Measurements from ENCODE around the gene HDAC10. TPM values are rescaled to one million over a fixed set of nuclear protein-coding genes. Genes with fewer than 3 reads are reported as not detected.

The HDAC10 gene, protein sequence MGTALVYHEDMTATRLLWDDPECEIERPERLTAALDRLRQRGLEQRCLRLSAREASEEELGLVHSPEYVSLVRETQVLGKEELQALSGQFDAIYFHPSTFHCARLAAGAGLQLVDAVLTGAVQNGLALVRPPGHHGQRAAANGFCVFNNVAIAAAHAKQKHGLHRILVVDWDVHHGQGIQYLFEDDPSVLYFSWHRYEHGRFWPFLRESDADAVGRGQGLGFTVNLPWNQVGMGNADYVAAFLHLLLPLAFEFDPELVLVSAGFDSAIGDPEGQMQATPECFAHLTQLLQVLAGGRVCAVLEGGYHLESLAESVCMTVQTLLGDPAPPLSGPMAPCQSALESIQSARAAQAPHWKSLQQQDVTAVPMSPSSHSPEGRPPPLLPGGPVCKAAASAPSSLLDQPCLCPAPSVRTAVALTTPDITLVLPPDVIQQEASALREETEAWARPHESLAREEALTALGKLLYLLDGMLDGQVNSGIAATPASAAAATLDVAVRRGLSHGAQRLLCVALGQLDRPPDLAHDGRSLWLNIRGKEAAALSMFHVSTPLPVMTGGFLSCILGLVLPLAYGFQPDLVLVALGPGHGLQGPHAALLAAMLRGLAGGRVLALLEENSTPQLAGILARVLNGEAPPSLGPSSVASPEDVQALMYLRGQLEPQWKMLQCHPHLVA
- total RNA-seq, result 13.6 TPM
- long read RNA-seq, partial matches to known transcripts, result 3 of 24 reads
- long read RNA-seq, other reads (novel, unspliced or antisense), result 18 of 24 reads

DNA sequence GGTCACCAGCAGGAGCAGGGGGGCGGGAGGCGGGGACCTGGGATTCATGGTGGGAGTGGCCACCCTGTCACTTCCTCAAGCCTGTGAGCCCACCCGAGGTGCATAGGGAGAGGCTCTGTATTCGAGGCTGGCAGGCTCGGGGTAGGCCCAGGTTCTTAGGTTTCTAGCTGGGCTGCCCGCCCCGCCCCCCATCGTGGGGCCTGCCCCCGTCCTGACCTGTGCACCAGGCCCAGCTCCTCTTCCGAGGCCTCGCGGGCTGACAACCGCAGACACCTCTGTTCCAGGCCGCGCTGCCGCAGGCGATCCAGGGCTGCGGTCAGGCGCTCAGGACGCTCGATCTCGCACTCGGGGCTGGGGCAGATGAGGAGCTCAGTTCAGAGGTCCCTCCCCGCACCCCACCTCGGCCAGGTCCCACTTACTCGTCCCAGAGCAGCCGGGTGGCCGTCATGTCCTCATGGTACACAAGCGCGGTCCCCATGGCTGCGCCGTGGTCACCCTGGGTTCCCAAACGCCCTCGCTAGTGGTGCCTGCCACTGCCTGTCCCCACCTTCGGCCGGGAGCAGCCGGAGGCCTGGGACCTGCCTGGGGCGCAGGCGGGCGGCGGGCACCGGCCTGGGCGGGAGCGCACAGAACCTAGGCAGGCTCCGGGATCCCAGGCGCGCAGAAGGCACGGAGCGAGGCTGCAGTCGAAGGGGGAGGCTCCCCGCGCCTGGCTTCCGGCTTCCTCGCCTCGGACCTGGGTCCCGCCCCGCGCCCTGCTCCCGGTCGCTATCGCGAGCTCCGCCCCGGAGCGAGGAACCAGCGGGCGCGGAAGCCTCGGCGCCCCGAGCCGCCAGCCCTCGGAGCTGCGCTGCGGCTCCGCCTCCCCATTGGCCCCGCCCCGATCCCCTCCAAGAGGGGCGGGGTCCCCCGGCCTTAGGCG lies at the start of gene HDAC10:
HDAC10 (minus strand) TSS at position 711 of the 922 bp plus-strand sequence; CDS start at position 478, 233 bp downstream.
- peaks cover 17% of the 10 kb centered on the region for H3K36me3 ChIP-seq
- H3K27me3 ChIP-seq (ENCODE audit: low read depth), result no peaks in the 10 kb centered on the region
- H3K4me3 ChIP-seq, result peak within 1 kb of the TSS; percentile 89
- H3K9me3 ChIP-seq (replicated peaks), result no peaks in the 10 kb centered on the region
- H3K4me1 ChIP-seq, result peaks cover 42% of the 10 kb centered on the region
- intact Hi-C loops (cut with micrococcal nuclease), result no loop called here
- TF ChIP-seq, protein P1, sequence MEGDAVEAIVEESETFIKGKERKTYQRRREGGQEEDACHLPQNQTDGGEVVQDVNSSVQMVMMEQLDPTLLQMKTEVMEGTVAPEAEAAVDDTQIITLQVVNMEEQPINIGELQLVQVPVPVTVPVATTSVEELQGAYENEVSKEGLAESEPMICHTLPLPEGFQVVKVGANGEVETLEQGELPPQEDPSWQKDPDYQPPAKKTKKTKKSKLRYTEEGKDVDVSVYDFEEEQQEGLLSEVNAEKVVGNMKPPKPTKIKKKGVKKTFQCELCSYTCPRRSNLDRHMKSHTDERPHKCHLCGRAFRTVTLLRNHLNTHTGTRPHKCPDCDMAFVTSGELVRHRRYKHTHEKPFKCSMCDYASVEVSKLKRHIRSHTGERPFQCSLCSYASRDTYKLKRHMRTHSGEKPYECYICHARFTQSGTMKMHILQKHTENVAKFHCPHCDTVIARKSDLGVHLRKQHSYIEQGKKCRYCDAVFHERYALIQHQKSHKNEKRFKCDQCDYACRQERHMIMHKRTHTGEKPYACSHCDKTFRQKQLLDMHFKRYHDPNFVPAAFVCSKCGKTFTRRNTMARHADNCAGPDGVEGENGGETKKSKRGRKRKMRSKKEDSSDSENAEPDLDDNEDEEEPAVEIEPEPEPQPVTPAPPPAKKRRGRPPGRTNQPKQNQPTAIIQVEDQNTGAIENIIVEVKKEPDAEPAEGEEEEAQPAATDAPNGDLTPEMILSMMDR (IDR thresholded peaks at IDR 0.05; ENCODE audit: borderline replicate concordance), result no peak
- peak; percentile 84 for DNase-seq
- peak within 1 kb of the TSS; percentile 85 for H3K27ac ChIP-seq (replicated peaks)

DNA sequence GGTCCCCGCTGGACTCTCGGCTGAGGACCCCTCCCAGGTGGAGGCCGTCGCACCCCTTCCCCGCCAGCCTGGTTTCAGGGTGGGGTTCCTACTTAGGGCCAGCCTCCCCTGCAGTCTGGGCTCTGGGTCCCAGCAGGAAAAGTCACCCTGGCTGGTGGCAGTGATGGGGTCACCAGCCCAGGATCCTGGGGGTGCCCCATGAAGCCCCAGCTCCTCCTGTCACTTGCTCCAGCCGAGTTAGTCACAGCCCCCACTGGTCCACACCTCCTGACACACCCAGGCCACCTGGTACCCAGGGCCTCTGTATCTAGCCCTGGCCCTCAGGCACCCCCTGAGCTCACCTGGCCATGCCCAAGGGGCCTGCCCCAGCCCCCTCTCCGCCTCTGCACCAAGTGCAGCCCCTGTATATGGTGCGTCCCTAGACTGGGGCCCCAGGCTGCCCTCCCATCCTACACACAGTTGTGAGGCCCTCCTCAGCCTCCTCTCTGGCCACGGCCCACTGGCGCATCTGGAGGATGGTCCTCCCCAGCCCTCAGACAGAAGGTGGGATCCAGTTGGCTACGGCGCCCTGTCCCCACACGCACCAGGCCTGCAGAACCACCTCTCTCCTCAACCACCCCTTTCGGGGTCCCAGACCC lies 49.7 kb upstream of the HDAC10 start:
- H3K4me1 ChIP-seq, result peaks cover 100% of the 10 kb centered on the region
- no peaks in the 10 kb centered on the region for H3K36me3 ChIP-seq
- H3K27me3 ChIP-seq (ENCODE audit: low read depth), result no peaks in the 10 kb centered on the region
- DNase-seq, result no peak
- peak overlapping the region; percentile 60 for H3K4me3 ChIP-seq
- TF ChIP-seq, protein P1 (IDR thresholded peaks at IDR 0.05; ENCODE audit: borderline replicate concordance), result no peak
- intact Hi-C loops (cut with micrococcal nuclease), result no loop called here
- no peaks in the 10 kb centered on the region for H3K9me3 ChIP-seq (replicated peaks)
- peak overlapping the region; percentile 95 for H3K27ac ChIP-seq (replicated peaks)

DNA sequence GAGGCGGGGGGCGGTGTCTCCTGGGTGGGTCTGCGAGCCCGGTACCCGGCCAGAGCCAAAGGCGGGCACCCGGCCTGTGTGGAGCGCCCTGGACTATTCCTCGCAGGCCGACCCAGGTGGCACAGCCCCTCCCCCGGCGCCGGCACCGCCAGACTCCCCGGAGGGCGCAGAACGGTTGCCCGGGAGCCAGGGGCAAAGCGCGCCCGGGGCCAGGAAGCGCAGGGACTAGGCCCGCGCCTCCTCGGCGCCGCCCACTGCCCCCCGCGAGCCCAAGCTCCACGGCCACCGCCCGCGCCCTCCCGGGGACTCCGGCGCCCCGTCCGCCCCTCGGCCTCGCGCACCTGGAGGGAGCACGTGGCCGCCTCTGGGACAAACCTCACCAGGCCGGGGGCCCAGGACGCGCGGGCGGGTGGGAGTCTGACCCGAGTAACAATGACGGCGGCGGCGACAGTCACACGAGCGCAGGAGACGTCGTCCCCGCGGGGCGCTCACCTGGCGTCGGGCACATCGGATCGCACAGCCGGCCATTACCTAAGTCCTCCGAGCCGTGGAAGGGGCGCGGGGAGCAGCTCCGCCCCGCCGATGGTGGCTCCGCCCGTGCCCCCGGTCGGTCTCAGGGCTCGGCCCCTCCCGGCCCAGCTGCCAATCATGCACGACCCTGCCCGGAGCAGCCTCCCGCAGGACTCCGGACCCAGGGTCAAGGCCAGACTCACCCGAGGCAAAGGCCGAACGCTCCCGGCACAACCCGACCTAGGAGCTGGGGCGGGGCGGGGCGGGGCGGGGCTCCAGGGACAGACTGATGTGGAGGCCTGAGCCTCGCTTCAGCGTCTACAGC lies 48.9 kb upstream of the HDAC10 start:
- Histone ChIP-seq H3K4me1 (peaks cover 99% of the 10 kb centered on the region), H3K27ac (replicated peaks) (peak overlapping the region; percentile 95), H3K4me3 (peak overlapping the region; percentile 60), H3K27me3 (ENCODE audit: low read depth) (no peaks in the 10 kb centered on the region), H3K36me3 (no peaks in the 10 kb centered on the region), H3K9me3 (replicated peaks) (no peaks in the 10 kb centered on the region)
- DNase-seq, result peak; percentile 49
- intact Hi-C loops (cut with micrococcal nuclease), result no loop called here
- TF ChIP-seq, protein P1 (IDR thresholded peaks at IDR 0.05; ENCODE audit: borderline replicate concordance), result no peak

DNA sequence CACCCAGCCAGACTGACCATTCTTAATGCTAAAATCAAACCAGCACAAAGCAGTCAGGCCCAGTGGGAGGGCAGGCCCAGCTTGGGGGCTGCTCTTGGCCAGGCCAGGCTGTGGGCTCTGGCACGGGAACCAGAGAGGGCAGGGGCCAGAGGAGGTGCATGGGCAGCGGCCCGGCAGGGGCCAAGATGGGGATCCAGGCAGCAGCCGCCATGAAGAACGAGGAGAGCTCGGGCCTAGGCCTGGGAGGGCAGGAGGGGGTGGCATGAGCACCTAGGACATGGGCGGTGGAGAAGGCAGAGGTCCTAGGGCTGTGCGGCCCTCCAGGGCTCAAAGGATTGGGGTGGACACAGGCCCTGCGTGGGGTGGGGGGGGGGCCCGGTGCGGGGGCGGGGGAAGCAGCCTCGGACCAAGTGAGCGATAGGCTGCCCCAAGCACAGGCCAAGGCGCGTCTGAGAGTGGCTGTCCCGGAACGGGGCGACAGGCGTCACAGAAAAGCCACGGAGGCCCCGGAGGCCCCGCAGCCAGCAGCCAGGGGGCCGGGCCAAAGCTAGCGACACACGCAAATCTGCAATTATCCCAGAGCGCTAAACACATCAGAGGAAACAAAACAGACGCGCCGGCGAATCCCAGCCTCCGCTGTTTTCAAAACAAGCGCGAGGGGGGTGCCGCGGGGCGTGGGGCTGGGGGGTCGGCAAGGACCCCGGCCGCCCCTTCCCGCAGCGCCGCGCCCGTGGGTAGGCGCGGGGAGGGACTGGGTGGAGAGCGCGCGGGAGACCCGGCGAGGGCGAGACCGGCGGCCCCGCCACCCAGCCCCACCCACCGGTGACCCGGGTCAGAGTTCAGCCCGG lies 48.1 kb upstream of the HDAC10 start:
- Histone ChIP-seq H3K4me3 (peak overlapping the region; percentile 60), H3K36me3 (no peaks in the 10 kb centered on the region), H3K27ac (replicated peaks) (peak overlapping the region; percentile 95), H3K27me3 (ENCODE audit: low read depth) (no peaks in the 10 kb centered on the region), H3K4me1 (peaks cover 99% of the 10 kb centered on the region), H3K9me3 (replicated peaks) (no peaks in the 10 kb centered on the region)
- TF ChIP-seq, protein P1 (IDR thresholded peaks at IDR 0.05; ENCODE audit: borderline replicate concordance), result peak; percentile 37
- intact Hi-C loops (cut with micrococcal nuclease), result no loop called here
- peak; percentile 51 for DNase-seq
